HepG2 (cell line): Measurements from ENCODE around the gene CSNK1D. TPM values are rescaled to one million over a fixed set of nuclear protein-coding genes. Genes with fewer than 3 reads are reported as not detected.

ENCODE experiments used
- GATAD2A ChIP-seq: IDR thresholded peaks from 2 replicates; pipeline ENCODE4 v1.6.1; 2016
- GPN1 ChIP-seq: sonication (generic); formaldehyde crosslinking; IDR thresholded peaks from 2 replicates; pipeline ENCODE4 v1.5.1; 2020; ENCODE audit warnings: missing genetic modification reagents, borderline replicate concordance
- HNF4A ChIP-seq: sonication (generic); formaldehyde crosslinking; IDR thresholded peaks from 2 replicates; pipeline ENCODE4 v1.4.0; 2020; ENCODE audit warnings: missing genetic modification reagents
- HOXA3 ChIP-seq: sonication (generic); formaldehyde crosslinking; IDR thresholded peaks from 2 replicates; pipeline ENCODE4 v1.5.0; 2020; ENCODE audit warnings: missing genetic modification reagents
- JUN ChIP-seq: sonication (generic); formaldehyde crosslinking; IDR thresholded peaks from 2 replicates; pipeline ENCODE4 v1.4.0; 2020; ENCODE audit warnings: mild to moderate bottlenecking, missing genetic modification reagents
- KMT2A ChIP-seq: sonication (generic); formaldehyde crosslinking; IDR thresholded peaks from 2 replicates; pipeline ENCODE4 v1.4.0; 2020; ENCODE audit warnings: missing genetic modification reagents
- MTF2 ChIP-seq: sonication (generic); formaldehyde crosslinking; IDR thresholded peaks from 2 replicates; pipeline ENCODE4 v1.5.0; 2020; ENCODE audit warnings: missing genetic modification reagents, borderline replicate concordance
- NCOA2 ChIP-seq: sonication (generic); formaldehyde crosslinking; IDR thresholded peaks from 2 replicates; pipeline ENCODE4 v1.8.0; 2022; ENCODE audit warnings: inconsistent platforms
- NFATC3 ChIP-seq: sonication (generic); formaldehyde crosslinking; IDR thresholded peaks from 2 replicates; pipeline ENCODE4 v1.5.1; 2020; ENCODE audit warnings: mild to moderate bottlenecking, missing genetic modification reagents
- TCF12 ChIP-seq, 2 experiments: fragments of 450-650 bp in 1 of 2; sonication (generic) in 1 of 2; formaldehyde crosslinking in 1 of 2; IDR thresholded peaks; 2 replicates each; pipeline versions ENCODE4 v1.6.1 to v1.8.0; 2017 to 2022; ENCODE audit warnings: antibody characterized with exemption in 1 of 2, mild to moderate bottlenecking in 1 of 2, missing genetic modification reagents in 1 of 2, moderate library complexity in 1 of 2
- TEAD2 ChIP-seq: sonication (generic); formaldehyde crosslinking; IDR thresholded peaks from 2 replicates; pipeline ENCODE4 v1.9.0; 2021; ENCODE audit warnings: missing genetic modification reagents
- ZBTB26 ChIP-seq: IDR thresholded peaks from 2 replicates; pipeline ENCODE4 v1.6.1; 2016; ENCODE audit warnings: missing compliant biosample characterization, missing genetic modification reagents, borderline replicate concordance
- ZBTB8A ChIP-seq: sonication (generic); formaldehyde crosslinking; IDR thresholded peaks from 2 replicates; pipeline ENCODE4 v1.4.0; 2020; ENCODE audit warnings: mild to moderate bottlenecking, low read depth, missing genetic modification reagents, borderline replicate concordance
- ZFP37 ChIP-seq: sonication (generic); formaldehyde crosslinking; IDR thresholded peaks from 2 replicates; pipeline ENCODE4 v1.4.0; 2020; ENCODE audit warnings: missing genetic modification reagents, borderline replicate concordance
- ZKSCAN8 ChIP-seq: IDR thresholded peaks from 2 replicates; pipeline ENCODE4 v1.6.1; 2016; ENCODE audit warnings: borderline replicate concordance, missing genetic modification reagents, missing compliant biosample characterization
- ZNF230 ChIP-seq: sonication (generic); formaldehyde crosslinking; IDR thresholded peaks from 2 replicates; pipeline ENCODE4 v1.4.0; 2020; ENCODE audit warnings: mild to moderate bottlenecking, missing genetic modification reagents
- ZNF260 ChIP-seq: sonication (generic); formaldehyde crosslinking; IDR thresholded peaks from 2 replicates; pipeline ENCODE4 v1.4.0; 2020; ENCODE audit warnings: missing genetic modification reagents, low read depth, mild to moderate bottlenecking, borderline replicate concordance
- ZNF264 ChIP-seq: sonication (generic); formaldehyde crosslinking; IDR thresholded peaks from 2 replicates; pipeline ENCODE4 v1.4.0; 2020; ENCODE audit warnings: missing genetic modification reagents
- ZNF646 ChIP-seq: sonication (generic); formaldehyde crosslinking; IDR thresholded peaks from 2 replicates; pipeline ENCODE4 v1.9.0; 2021; ENCODE audit warnings: mild to moderate bottlenecking, missing genetic modification reagents
- ZNF75D ChIP-seq: sonication (generic); formaldehyde crosslinking; IDR thresholded peaks from 2 replicates; pipeline ENCODE4 v1.8.1; 2023; ENCODE audit warnings: missing genetic modification reagents, mild to moderate bottlenecking, borderline replicate concordance
- ZNF790 ChIP-seq: sonication (generic); formaldehyde crosslinking; IDR thresholded peaks from 2 replicates; pipeline ENCODE4 v1.8.0; 2022; ENCODE audit warnings: missing genetic modification reagents, mild to moderate bottlenecking, borderline replicate concordance
- polyA plus RNA-seq, 8 experiments: library from polyadenylated mRNA; depleted of rRNA in 3 of 8; stranded (reverse) in 7 of 8; unstranded in 1 of 8; fragments of >200 nt; fragmentation: Illumina TruSeq in 4 of 8; extraction: Trizol in 4 of 8; gene quantifications; 2 replicates each; pipeline versions ENCODE4 v1.2.1 to v1.2.3, GENCODE V29; 2011 to 2016; ENCODE audit warnings: low read depth in 4 of 8, missing spikeins in 1 of 8, mixed read lengths in 1 of 8; ENCODE audit not compliant: insufficient read depth in 1 of 8
- total RNA-seq, 5 experiments: library from RNA; depleted of rRNA; stranded (reverse); fragments of >200 nt; fragmentation: Illumina TruSeq; extraction: Trizol; gene quantifications; 2 replicates each; pipeline ENCODE4 v1.2.3, GENCODE V29; 2016; ENCODE audit warnings: low read depth in 1 of 5

The CSNK1D gene
- total and polyA plus RNA-seq, 2 of the 13 experiments (the other 11 are each of a cell fraction or from before 2014, with no cell fraction given): 31.5 to 128 TPM

- TF ChIP-seq ZNF646 (CRISPR knock-in tag) (no peak), ZKSCAN8 (no peak; the same call in 1 of the 2 replicates), ZBTB26 (CRISPR knock-in tag) (no peak), ZNF790 (CRISPR knock-in tag) (no peak), ZNF264 (CRISPR knock-in tag) (no peak), GATAD2A (CRISPR knock-in tag) (peak; percentile 53; the same call in 1 of the 2 replicates), MTF2 (CRISPR knock-in tag) (no peak), ZNF75D (no peak), NCOA2 (no peak), NFATC3 (CRISPR knock-in tag) (no peak), ZNF260 (CRISPR knock-in tag) (no peak), ZBTB8A (no peak), ZFP37 (CRISPR knock-in tag) (no peak), GPN1 (CRISPR knock-in tag) (no peak), JUN (CRISPR knock-in tag) (no peak), HOXA3 (CRISPR knock-in tag) (no peak), KMT2A (CRISPR knock-in tag) (0 out of 2 replicates have a peak, but pooled peaks have one; percentile 19), TEAD2 (no peak), ZNF230 (CRISPR knock-in tag) (no peak), TCF12 (IDR thresholded peaks at IDR 0.05) (no peak), TCF12 (CRISPR knock-in tag; IDR thresholded peaks at IDR 0.05) (peak; percentile 59; the same call in 1 of the 2 replicates), HNF4A (CRISPR knock-in tag) (peak; percentile 78)
These were observed 46.5 kb downstream of the CSNK1D start (continued) for GRCh38 chr17:82226809-82227628.
